SK-N-MC (cell line): ENCODE data around the gene HLCS.

Experiments used
- DNase-seq: peaks from one replicate; pipeline ENCODE4 v3.0.0-alpha.2; 2011; ENCODE audit warnings: low read depth, low spot score
- H3K27ac ChIP-seq: fragments of 200-600 bp; sonication (generic); 2 replicates; pipeline ENCODE4 v1.5.1; 2016; ENCODE audit warnings: mixed run types
- H3K36me3 ChIP-seq: fragments of 200-600 bp; sonication (generic); 2 replicates; pipeline ENCODE4 v1.6.1; 2017; ENCODE audit warnings: antibody characterized with exemption, low read length, mixed read lengths; ENCODE audit not compliant: insufficient read depth
- H3K4me3 ChIP-seq: fragments of 200-600 bp; sonication (generic); 2 replicates; pipeline ENCODE4 v1.5.1; 2016
- H3K9ac ChIP-seq: fragments of 200-600 bp; sonication (generic); 2 replicates; pipeline ENCODE4 v1.8.0; 2017; ENCODE audit warnings: mixed run types, mixed read lengths; ENCODE audit not compliant: insufficient read length
- H3K9me3 ChIP-seq: fragments of 200-600 bp; sonication (generic); 2 replicates; pipeline ENCODE4 v1.6.1; 2017; ENCODE audit warnings: low read depth, mild to moderate bottlenecking, antibody characterized with exemption, low read length, moderate library complexity, mixed read lengths
- EZH2 ChIP-seq: fragments of 200-600 bp; sonication (generic); IDR thresholded peaks from one replicate; pipeline ENCODE4 v1.6.1; 2017; ENCODE audit warnings: antibody characterized with exemption
- FOXP2 ChIP-seq: optimal IDR thresholded peaks from 2 replicates; pipeline ENCODE3; 2011; ENCODE audit warnings: mild to moderate bottlenecking, moderate library complexity; ENCODE audit not compliant: insufficient read depth; ENCODE audit errors: extremely low read length, control extremely low read depth
- POLR2AphosphoS5 ChIP-seq: IDR thresholded peaks from 2 replicates; pipeline ENCODE4 v1.6.1; 2012; ENCODE audit warnings: mild to moderate bottlenecking, low read depth, low read length, borderline replicate concordance

Gene HLCS

DNA sequence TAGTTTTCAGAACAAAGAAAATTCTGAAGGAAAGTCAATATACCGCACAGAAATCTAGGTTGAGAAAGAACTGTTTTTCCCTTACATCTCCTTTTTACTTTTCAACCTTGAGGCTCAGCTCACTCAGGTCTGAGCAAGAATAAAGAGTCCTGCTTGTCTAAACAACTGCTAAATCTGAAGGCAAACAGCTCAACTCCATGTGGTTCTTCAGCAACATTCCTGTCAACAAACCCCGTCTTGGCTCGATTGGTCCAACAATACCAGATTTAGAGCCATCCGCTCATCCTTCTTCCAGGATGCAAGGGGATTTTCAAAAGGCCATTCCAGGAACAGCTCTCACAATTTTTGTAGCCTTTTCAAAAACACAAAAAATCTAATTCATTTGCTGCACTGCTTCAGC, 119.8 kb downstream of the HLCS start:
- no peak overlapping the region for H3K9ac ChIP-seq

DNA sequence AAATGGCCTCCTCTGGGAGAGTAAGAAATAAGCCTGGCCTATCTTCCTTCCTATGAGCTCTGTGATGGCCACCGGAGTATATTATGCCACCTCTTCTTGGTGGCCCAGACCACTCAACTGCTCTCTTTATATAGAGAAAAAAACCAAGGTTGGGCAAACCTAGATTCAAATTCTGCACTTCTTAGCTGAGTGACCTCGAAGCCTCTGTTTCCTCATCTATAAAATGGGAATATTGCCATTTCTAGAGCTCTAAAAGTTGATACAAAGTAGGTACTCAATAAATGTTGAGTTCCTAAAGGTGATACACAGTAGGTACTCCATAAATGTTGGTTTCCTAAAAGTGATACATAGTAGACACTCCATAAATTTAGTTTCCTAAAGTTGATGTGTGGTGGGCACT, 120.7 kb downstream of the HLCS start:
- Histone ChIP-seq H3K9me3 (no peaks in the 10 kb centered on the region), H3K27ac (no peak overlapping the region), H3K9ac (no peak overlapping the region), H3K36me3 (no peaks in the 10 kb centered on the region), H3K4me3 (no peak overlapping the region)
- TF ChIP-seq POLR2AphosphoS5 (no peak), EZH2 (no peak), FOXP2 (no peak)
- DNase-seq: no peak

More for the DNA sequence above, 119.8 kb downstream of the HLCS start:
- no peaks in the 10 kb centered on the region for H3K36me3 ChIP-seq
- TF ChIP-seq FOXP2: no peak
- TF ChIP-seq EZH2: no peak
- TF ChIP-seq POLR2AphosphoS5: no peak
- 0 out of 2 replicates have a peak overlapping the region, but pooled peaks have one; percentile 43 for H3K27ac ChIP-seq
- H3K4me3 ChIP-seq: peak overlapping the region; percentile 17; the same call in 1 of the 2 replicates
- no peak for DNase-seq
- H3K9me3 ChIP-seq: no peaks in the 10 kb centered on the region

DNA sequence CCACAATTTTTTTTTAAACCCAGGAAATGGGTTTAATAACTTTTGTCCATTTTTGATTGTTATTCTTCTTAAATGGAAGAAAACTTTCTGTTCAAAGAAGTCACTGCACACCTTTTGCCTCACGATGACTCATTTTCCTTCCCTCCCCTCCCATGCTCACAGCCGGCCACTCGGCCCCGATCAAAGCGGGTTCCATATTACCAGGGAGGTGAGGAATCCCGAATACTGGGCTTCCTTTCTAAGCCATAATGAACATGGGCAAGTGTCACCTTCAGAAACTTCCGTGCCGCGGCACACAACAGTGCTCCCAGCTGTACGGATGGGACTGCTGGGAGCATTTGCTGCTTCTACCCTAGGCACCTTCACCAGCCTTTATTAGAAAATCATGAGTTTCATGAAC, 121.4 kb downstream of the HLCS start:
- Histone ChIP-seq H3K9me3 (no peaks in the 10 kb centered on the region), H3K4me3 (no peak overlapping the region), H3K9ac (no peak overlapping the region), H3K27ac (no peak overlapping the region), H3K36me3 (no peaks in the 10 kb centered on the region)
- no peak for DNase-seq
- no peak for TF ChIP-seq EZH2
- no peak for TF ChIP-seq POLR2AphosphoS5
- TF ChIP-seq FOXP2: no peak

- Histone ChIP-seq H3K9ac (no peak overlapping the region), H3K27ac (no peak overlapping the region), H3K4me3 (no peak overlapping the region), H3K9me3 (no peaks in the 10 kb centered on the region), H3K36me3 (no peaks in the 10 kb centered on the region)
- DNase-seq: no peak
- no peak for TF ChIP-seq FOXP2
- no peak for TF ChIP-seq POLR2AphosphoS5
- TF ChIP-seq EZH2: no peak
Measured at GRCh38 chr21:36841866-36842265, 124.6 kb downstream of the HLCS start.

GRCh38 chr21:36839735-36840134, 126.7 kb downstream of the HLCS start:
- Histone ChIP-seq H3K9ac (no peak overlapping the region), H3K27ac (no peak overlapping the region), H3K4me3 (no peak overlapping the region), H3K9me3 (no peaks in the 10 kb centered on the region), H3K36me3 (no peaks in the 10 kb centered on the region)
- DNase-seq: no peak
- TF ChIP-seq FOXP2 (no peak), POLR2AphosphoS5 (no peak), EZH2 (no peak)

GRCh38 chr21:36839123-36839522, 127.3 kb downstream of the HLCS start:
- Histone ChIP-seq H3K9ac (no peak overlapping the region), H3K27ac (no peak overlapping the region), H3K9me3 (no peaks in the 10 kb centered on the region), H3K36me3 (no peaks in the 10 kb centered on the region), H3K4me3 (no peak overlapping the region)
- DNase-seq: no peak
- TF ChIP-seq EZH2: no peak

DNA sequence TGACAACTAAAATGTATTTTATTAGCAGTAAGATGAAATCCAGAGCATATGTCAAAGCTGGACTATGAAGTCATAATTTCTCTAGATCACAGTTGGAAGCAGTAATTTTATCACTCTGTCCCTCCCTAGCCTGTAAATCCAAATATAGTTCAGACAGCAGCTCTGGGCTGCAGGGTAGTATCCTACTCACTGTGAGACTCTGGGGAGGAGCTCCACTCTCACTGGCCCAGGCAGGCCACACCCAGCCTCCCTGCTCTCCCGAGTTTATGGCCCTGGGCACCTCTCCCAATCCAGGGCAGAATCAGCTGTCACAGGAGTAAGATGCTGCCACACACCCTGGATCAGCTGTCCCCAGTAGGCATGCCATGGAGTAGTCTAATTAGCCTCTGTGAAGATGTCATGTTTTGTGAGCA, 131.1 kb downstream of the HLCS start:
- Histone ChIP-seq H3K4me3 (no peak overlapping the region), H3K9ac (no peak overlapping the region), H3K36me3 (no peaks in the 10 kb centered on the region), H3K9me3 (no peaks in the 10 kb centered on the region), H3K27ac (no peak overlapping the region)
- TF ChIP-seq FOXP2: no peak
- TF ChIP-seq EZH2: no peak
- no peak for TF ChIP-seq POLR2AphosphoS5
- no peak for DNase-seq

GRCh38 chr21:36834192-36834591, 132.3 kb downstream of the HLCS start:
- H3K9me3 ChIP-seq: no peaks in the 10 kb centered on the region
- DNase-seq: no peak
- no peak overlapping the region for H3K27ac ChIP-seq
- TF ChIP-seq POLR2AphosphoS5 (no peak), FOXP2 (no peak), EZH2 (no peak)
- H3K9ac ChIP-seq: no peak overlapping the region
- no peak overlapping the region for H3K4me3 ChIP-seq
- H3K36me3 ChIP-seq: no peaks in the 10 kb centered on the region

DNA sequence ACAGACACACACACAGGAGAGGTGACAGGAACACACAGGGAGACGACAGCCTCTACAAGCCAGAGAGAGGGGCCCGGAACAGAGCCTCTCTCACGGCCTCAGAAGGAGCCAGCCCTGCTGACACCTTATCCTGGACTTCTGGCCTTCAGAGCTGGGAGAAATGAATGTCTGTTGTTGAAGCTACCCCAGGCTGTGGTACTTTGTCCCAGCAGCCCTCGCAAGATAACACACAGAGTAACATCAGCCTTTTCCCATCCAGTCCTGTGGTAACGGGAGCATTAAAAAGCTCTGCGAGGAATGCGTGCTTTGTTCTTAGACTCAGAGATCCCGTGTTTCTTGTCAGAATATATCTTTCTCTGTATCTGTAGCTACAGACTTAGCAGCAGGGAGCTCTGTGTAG, 136.4 kb downstream of the HLCS start:
- H3K9ac ChIP-seq: no peak overlapping the region
- no peak overlapping the region for H3K27ac ChIP-seq
- no peaks in the 10 kb centered on the region for H3K9me3 ChIP-seq
- DNase-seq: no peak
- no peak overlapping the region for H3K4me3 ChIP-seq
- H3K36me3 ChIP-seq: no peaks in the 10 kb centered on the region
- TF ChIP-seq FOXP2 (no peak), EZH2 (no peak), POLR2AphosphoS5 (no peak)

- no peak overlapping the region for H3K9ac ChIP-seq
- H3K36me3 ChIP-seq: no peaks in the 10 kb centered on the region
- no peak overlapping the region for H3K27ac ChIP-seq
- no peak for DNase-seq
- H3K9me3 ChIP-seq: no peaks in the 10 kb centered on the region
- no peak overlapping the region for H3K4me3 ChIP-seq
- TF ChIP-seq EZH2 (no peak), FOXP2 (no peak), POLR2AphosphoS5 (no peak)
Measured at GRCh38 chr21:36828891-36829515, 137.5 kb downstream of the HLCS start.
